ENCODE data around the gene PNMA8B. TPM values are rescaled to one million over a fixed set of nuclear protein-coding genes. Genes with fewer than 3 reads are reported as not detected.
"Not testable (repeated sequence)": the region's sequence is repeated elsewhere in the genome, so short reads cannot be mapped to it uniquely, and the experiment has no call there.

The PNMA8B gene
- polyA plus RNA-seq (2013, experiment 1 of 2; ENCODE audit: insufficient read length), result 2.2 TPM
- polyA plus RNA-seq (2013, experiment 2 of 2; ENCODE audit: insufficient read length), result 2.2 TPM

DNA sequence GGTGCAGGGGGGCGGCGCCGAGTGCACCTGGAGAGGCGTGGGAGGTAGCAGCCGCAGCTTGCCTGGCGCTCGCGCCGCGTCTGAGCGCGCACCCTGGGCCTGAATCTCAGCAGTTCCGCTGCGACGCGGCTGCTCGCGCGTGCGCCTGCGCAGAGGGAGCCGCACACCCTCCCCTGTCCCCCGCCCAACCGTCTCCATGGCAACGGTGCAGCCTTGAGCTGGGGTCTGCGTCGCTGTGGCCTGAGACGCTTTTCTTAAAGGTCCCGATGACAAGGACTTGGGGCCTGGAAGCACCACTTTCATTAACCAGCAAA lies at the start of gene PNMA8B:
Gene PNMA8B, minus strand, starts transcription at position 82 of the 314 bp plus-strand sequence. CDS start 402 bp downstream, outside the sequence.
- peak; percentile 66 for DNase-seq

DNA sequence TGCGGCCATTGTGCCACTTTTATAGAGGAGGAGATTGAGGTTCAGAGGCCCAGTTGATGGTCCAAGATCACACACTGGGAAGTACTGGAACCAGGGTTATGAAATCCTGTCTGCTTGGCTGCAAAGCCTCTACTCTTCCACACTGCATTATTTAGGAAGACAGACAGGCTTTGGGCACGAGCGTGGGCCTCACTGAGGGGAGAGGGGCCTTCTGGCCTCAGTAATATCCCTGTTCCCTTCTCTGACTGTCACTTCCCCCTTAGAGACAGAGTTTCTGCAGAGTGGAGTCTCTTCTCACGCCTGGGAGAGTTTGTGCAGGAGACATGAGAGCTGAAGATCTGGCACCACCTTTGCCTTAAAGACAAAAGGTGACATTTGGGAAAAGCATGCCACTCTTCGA lies 49.0 kb upstream of the PNMA8B start:
- no peak for DNase-seq

- peak; percentile 81 for DNase-seq
Observed at GRCh38 chr19:46542428-46543230, 47.0 kb upstream of the PNMA8B start.

- DNase-seq, result no peak
Observed at GRCh38 chr19:46537136-46538097, 41.8 kb upstream of the PNMA8B start.

GRCh38 chr19:46536391-46536790 lies 40.7 kb upstream of the PNMA8B start:
- DNase-seq, result no peak

DNA sequence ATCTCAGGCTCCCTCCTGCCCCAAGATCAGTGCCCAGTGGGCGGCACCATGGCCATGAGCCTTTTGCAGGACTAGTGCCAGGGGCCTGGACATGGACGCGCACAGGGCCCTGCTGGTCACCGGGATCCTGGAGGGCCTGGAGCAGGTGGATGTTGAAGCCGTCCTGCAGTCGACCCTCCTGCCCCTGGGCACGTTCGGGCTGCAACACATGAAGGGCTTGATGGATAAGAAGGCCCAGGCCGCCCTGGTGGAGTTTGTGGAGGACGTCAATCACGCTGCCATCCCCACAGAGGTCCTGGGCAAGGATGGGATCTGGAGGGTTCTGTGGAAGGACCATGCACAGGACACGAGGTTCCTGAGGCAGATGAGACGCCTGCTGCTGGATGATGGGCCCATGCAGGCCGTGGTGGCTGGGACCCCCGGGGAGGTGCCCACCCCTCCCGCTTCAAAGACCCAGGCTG lies 38.0 kb upstream of the PNMA8B start:
- DNase-seq, result no peak

DNA sequence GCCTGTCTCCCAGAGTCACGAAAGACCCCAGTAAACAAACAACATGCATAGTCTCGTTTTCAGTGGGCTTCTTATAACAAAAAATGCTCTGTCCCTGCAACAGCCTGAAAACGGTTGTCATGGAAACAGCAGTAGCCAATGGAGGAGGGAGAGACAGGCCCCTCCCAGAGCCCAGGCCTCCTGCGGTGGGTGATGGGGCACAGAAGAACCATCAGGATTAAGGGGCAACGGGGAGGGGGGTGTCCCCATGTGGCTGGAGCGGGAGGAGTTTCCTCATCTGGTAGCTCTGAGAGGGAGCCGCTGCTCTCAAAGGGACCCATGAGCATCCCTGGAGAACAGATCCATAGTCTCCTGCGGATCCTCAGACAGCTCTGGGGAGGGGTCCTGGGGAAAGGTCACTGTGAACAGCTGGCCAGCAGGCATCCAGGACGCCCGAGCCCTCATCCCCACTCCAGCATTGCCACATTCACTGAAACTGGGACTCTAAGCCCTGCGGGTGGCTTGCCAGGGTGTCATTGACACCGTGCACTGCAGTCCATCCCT lies 37.5 kb upstream of the PNMA8B start:
- DNase-seq, result no peak

- DNase-seq, result no peak
Observed at GRCh38 chr19:46530636-46531035, 35.0 kb upstream of the PNMA8B start.

DNA sequence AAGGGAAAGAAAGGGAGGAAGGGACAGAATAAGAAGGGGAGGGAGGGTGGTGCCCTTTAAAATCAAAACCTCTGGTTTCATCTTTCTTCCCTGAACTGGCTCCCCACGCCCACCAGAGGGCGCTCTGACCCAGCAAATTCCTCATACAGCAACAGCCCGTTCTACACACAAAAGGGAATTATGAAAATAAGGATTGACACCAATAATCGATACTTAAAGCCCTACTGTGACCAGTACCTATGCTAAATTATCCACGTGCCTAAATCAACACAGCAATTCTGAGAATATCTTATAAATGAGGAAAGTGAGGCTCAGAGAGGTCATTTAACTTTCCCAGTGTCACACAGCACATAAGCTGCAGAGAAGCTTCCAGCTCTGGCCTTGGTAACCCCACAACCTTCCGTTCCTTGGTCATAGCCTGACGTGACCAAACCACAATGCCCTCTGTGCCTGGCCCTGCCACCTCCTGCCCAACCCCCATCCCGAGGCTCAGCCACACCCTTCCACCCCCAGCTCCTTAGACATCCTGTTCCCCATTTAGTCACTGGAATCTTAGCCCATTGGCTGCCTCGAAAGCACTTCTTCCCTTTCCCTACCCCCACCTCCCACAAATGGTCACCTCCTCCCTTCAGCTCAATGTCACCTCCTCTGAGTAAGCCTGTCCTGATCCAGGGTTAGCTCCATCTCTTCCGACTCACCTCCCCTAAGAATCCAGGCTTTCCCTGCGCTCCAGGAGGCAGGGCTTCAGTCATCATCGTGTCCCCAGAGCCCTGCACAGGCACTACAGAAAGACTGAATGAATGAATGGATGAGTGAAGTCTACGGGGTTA lies 34.2 kb upstream of the PNMA8B start:
- peak; percentile 55 for DNase-seq

- DNase-seq, result no peak
Observed at GRCh38 chr19:46528601-46529590, 33.2 kb upstream of the PNMA8B start.

GRCh38 chr19:46526801-46527200 lies 31.1 kb upstream of the PNMA8B start:
- not testable (repeated sequence) for DNase-seq

DNA sequence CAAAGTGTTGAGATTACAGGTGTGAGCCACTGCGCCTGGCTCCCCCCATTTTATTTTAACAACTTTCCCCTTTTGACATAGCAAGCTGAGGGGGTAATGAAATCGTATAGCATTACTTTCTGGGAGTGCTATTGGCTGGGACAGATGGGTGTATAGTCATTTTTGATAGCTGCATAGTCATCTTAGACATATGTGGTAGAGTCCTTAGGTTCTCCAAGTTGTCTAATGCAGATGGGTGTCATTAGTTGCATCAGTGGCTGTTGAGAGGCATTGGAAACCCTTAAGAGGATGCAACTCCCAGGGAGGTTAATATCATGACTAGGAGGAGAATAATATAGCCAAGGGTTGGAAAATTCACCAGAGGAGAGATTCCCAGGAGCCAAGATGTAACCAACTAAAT lies 28.6 kb upstream of the PNMA8B start:
- no peak for DNase-seq

- not testable (repeated sequence) for DNase-seq
Observed at GRCh38 chr19:46522988-46523387, 27.3 kb upstream of the PNMA8B start.

GRCh38 chr19:46521241-46521868 lies 25.7 kb upstream of the PNMA8B start:
- no peak for DNase-seq

DNA sequence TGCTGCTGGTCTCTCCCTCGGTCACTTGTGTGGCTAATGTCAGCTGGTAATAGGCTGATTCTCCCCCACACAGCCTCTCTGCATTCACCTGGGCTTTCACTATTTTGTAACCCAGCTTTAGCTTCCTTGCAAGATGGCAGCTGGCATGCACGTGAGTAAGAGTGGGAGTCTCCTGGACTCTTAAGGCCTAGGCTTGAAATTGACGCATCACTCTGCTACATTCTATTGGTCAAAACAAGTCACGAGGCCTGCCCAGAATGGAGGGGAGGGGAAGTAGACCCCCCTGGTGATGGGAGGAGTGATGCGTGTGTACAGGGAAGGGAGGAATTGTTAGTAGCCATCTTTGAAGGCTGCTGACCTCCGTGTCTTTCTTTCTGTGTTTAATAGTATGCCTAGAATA lies 24.9 kb upstream of the PNMA8B start:
- DNase-seq, result no peak

GRCh38 chr19:46517471-46517870 lies 21.8 kb upstream of the PNMA8B start:
- no peak for DNase-seq

- peak; percentile 33 for DNase-seq
Observed at GRCh38 chr19:46515879-46516350, 20.2 kb upstream of the PNMA8B start.

GRCh38 chr19:46515290-46515609 lies 19.6 kb upstream of the PNMA8B start:
- no peak for DNase-seq

GRCh38 chr19:46514589-46515289 lies 19.1 kb upstream of the PNMA8B start:
- DNase-seq, result no peak

Data from fibroblast of skin of abdomen (primary cell).